ENCODE measurements around the gene COL16A1.
A peak's percentile ranks its signal among the peaks of the same experiment; 100 is the strongest.

Gene COL16A1

GRCh38 chr1:31625561-31626222, 78.1 kb downstream of the COL16A1 start:
- no peak for DNase-seq (ENCODE audit: low read depth in 2 of 2)

- no peak for DNase-seq (ENCODE audit: low read depth in 2 of 2)
Measured at GRCh38 chr1:31624731-31625514, 78.9 kb downstream of the COL16A1 start.

- DNase-seq (ENCODE audit: low read depth in 2 of 2) = no peak
Measured at GRCh38 chr1:31624309-31624708, 79.5 kb downstream of the COL16A1 start.

- DNase-seq (ENCODE audit: low read depth in 2 of 2) = no peak
Measured at GRCh38 chr1:31623365-31623764, 80.5 kb downstream of the COL16A1 start.

- no peak for DNase-seq (ENCODE audit: low read depth in 2 of 2)
Measured at GRCh38 chr1:31621847-31622730, 81.7 kb downstream of the COL16A1 start.

- no peak for DNase-seq (ENCODE audit: low read depth in 2 of 2)
Measured at GRCh38 chr1:31621498-31621820, 82.4 kb downstream of the COL16A1 start.

- DNase-seq (ENCODE audit: low read depth in 2 of 2) = no peak
Measured at GRCh38 chr1:31620631-31621497, 83.0 kb downstream of the COL16A1 start.

- no peak for DNase-seq (ENCODE audit: low read depth in 2 of 2)
Measured at GRCh38 chr1:31618916-31619846, 84.6 kb downstream of the COL16A1 start.

- peak in 1 of 2 donors; percentile 30 for DNase-seq (ENCODE audit: low read depth in 2 of 2)
Measured at GRCh38 chr1:31617916-31618746, 85.7 kb downstream of the COL16A1 start.

GRCh38 chr1:31617218-31617915, 86.5 kb downstream of the COL16A1 start, which contains the start of gene HCRTR1:
HCRTR1 (plus strand) TSS chr1:31617689; CDS start chr1:31619193, 1,504 bp downstream.
- DNase-seq (ENCODE audit: low read depth in 2 of 2) = no peak

GRCh38 chr1:31615939-31616338, 87.9 kb downstream of the COL16A1 start:
- no peak for DNase-seq (ENCODE audit: low read depth in 2 of 2)

GRCh38 chr1:31615414-31615813, 88.4 kb downstream of the COL16A1 start:
- no peak for DNase-seq (ENCODE audit: low read depth in 2 of 2)

GRCh38 chr1:31614414-31615005, 89.3 kb downstream of the COL16A1 start:
- no peak for DNase-seq (ENCODE audit: low read depth in 2 of 2)

- no peak for DNase-seq (ENCODE audit: low read depth in 2 of 2)
Measured at GRCh38 chr1:31609514-31610118, 94.2 kb downstream of the COL16A1 start.

- no peak for DNase-seq (ENCODE audit: low read depth in 2 of 2)
Measured at GRCh38 chr1:31607360-31607759, 96.5 kb downstream of the COL16A1 start.

- DNase-seq (ENCODE audit: low read depth in 2 of 2) = no peak
Measured at GRCh38 chr1:31605908-31606427, 97.8 kb downstream of the COL16A1 start.

Data from stimulated activated CD4-positive, alpha-beta T cell treated with anti-CD3 and anti-CD28 coated beads, Interleukin-1b, Interleukin-23, amount 100 ng/mL, for 1 hour (primary cell).